Cardiac fibroblast (primary cell): ENCODE data around the gene BIK.

Source experiments
- DNase-seq, 2 donors: peaks; one replicate each; pipeline versions ENCODE4 v3.0.0 to v3.0.0-alpha.2; 2010; ENCODE audit warnings: low read depth in 2 of 2
- H3K4me3 ChIP-seq, 2 donors: replicated peaks in 1 of 2; 1 replicate in 1 of 2; 2 replicates in 1 of 2; pipeline ENCODE4 v1.5.1; 2011; ENCODE audit warnings: low read depth in 2 of 2, low read length in 2 of 2, mild to moderate bottlenecking in 2 of 2, moderate library complexity in 1 of 2
- CTCF ChIP-seq: IDR thresholded peaks from one replicate; pipeline ENCODE4 v1.5.1; 2011; ENCODE audit warnings: low read depth, mild to moderate bottlenecking, low read length, inconsistent platforms

The BIK gene

GRCh38 chr22:43167001-43167589 lies 56.5 kb downstream of the BIK start:
- TF ChIP-seq CTCF: no peak
- DNase-seq: no peak
- no peak overlapping the region for H3K4me3 ChIP-seq

DNA sequence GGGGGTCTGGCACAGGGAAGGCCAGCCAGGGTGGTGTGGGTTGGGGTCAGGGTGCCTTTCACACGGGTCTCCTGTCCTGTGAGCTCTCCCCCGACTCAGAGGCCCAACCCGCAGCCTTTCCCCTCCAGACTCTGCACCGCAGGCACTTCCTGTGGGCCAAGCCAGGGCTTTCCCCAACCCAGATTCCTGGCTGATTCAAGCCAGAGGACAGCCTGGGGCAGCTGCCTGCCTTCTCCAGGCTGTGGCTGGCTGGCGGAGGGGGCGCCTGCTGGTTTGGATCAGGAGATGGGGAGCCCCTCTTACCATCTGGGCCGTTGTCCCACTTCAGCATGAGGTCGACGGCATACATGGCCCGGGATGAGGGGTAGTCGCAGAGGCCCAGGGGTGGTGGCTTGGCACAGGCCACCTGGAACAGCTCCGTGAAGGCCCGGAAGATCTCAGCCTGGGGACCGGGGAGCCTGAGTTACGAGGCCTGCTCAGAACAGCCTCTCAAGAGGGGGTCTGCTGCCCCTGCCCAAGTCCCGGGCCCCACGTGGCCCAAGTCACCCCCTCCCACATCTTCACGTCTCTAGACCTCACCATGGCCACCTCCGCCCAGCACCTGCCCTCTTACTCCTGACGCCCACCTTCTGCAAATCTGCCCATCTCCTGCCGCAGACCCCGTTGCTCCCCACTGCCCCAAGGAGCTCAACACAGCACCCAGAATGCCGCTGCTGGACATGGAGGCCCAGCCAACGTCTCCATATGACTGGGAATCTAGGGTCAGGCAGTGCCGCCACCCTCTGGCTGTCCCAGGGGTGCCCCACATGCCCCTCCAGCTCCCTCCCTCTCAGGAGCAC lies 58.1 kb downstream of the BIK start:
- TF ChIP-seq CTCF: no peak
- no peak overlapping the region for H3K4me3 ChIP-seq

GRCh38 chr22:43169310-43170130 lies 59.0 kb downstream of the BIK start:
- no peak for TF ChIP-seq CTCF
- no peak for DNase-seq
- H3K4me3 ChIP-seq: no peak overlapping the region

More for the DNA sequence above, 58.1 kb downstream of the BIK start:
- peak; percentile 58 to 60 for DNase-seq

DNA sequence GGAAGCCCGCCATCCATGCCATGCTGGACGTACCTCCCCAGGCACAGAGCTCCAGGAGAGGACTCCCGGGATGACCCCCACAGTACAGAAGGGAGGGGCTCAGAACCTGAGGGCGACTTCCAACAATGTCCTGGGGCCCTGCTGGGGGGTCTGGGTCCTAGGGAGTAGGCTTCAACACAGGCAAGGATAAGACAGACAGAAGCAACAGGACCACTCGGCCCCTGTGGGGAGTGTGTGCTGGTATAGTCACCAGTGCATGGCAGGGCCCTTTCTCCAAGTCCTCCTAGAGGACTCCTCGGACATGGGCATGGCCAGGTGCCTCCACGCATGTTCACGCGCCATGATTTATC lies 59.6 kb downstream of the BIK start:
- H3K4me3 ChIP-seq: no peak overlapping the region
- no peak for DNase-seq
- no peak for TF ChIP-seq CTCF

GRCh38 chr22:43171019-43171491 lies 60.5 kb downstream of the BIK start:
- H3K4me3 ChIP-seq: no peak overlapping the region
- DNase-seq: no peak
- no peak for TF ChIP-seq CTCF

GRCh38 chr22:43171607-43172006 lies 61.1 kb downstream of the BIK start:
- TF ChIP-seq CTCF: no peak
- DNase-seq: no peak
- no peak overlapping the region for H3K4me3 ChIP-seq
